Omental fat pad (tissue), 4 donors: ENCODE measurements around the gene EXOSC1. TPM values are rescaled to one million over a fixed set of nuclear protein-coding genes. Genes with fewer than 3 reads are reported as not detected.
"Not testable (repeated sequence)": the region's sequence is repeated elsewhere in the genome, so short reads cannot be mapped to it uniquely, and the experiment has no call there.

ENCODE experiments used
- ATAC-seq: fragments of 150-250 bp; one replicate; pipeline ENCODE4 v1.9.1; 2016; ENCODE audit warnings: mild to moderate bottlenecking, moderate library complexity; ENCODE audit not compliant: low FRiP score
- DNase-seq: peaks from one replicate; pipeline ENCODE4 v3.0.0-alpha.2; 2019; ENCODE audit warnings: low spot score
- total RNA-seq, 4 donors: library from RNA; depleted of rRNA; stranded (reverse); fragments of >200 nt; gene quantifications; one replicate each; pipeline ENCODE4 v1.1.0, GENCODE V29; 2016
- TF ChIP-seq, protein P1 (sequence below), 3 donors: fragments of 450-650 bp; IDR thresholded peaks; one replicate each; pipeline ENCODE4 v1.5.1; 2016 to 2017; ENCODE audit warnings: antibody characterized with exemption in 3 of 3, mild to moderate bottlenecking in 3 of 3, moderate library complexity in 2 of 3

Gene EXOSC1
- total RNA-seq, 4 donors from 2014 or later, result 17.4 to 25.9 (median 21.3) TPM

DNA sequence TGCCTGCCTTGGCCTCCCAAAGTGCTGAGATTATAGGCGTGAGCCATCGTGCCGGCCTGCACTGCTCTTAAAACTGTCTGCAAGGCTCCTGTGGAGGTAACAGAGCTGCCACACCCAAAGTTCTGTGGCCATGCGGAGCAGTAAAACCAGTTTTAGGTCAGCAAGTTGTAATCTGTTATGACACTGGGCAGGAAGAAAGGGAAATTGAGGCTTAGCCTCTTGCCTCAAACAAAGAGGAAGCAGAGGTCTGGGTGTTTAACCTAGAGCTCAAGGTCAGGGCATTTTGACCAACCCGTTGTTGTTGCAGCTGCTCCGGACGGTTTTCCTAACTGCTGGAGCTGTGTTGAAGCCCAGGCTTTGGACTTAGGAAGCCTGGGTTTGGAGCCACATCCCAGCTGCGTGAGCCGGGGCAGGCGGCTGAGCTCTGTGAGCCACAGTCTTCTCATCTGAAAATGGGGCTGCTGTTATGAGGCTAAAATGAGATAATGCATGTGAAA is 37.3 kb downstream of the EXOSC1 start:
- TF ChIP-seq, protein P1, sequence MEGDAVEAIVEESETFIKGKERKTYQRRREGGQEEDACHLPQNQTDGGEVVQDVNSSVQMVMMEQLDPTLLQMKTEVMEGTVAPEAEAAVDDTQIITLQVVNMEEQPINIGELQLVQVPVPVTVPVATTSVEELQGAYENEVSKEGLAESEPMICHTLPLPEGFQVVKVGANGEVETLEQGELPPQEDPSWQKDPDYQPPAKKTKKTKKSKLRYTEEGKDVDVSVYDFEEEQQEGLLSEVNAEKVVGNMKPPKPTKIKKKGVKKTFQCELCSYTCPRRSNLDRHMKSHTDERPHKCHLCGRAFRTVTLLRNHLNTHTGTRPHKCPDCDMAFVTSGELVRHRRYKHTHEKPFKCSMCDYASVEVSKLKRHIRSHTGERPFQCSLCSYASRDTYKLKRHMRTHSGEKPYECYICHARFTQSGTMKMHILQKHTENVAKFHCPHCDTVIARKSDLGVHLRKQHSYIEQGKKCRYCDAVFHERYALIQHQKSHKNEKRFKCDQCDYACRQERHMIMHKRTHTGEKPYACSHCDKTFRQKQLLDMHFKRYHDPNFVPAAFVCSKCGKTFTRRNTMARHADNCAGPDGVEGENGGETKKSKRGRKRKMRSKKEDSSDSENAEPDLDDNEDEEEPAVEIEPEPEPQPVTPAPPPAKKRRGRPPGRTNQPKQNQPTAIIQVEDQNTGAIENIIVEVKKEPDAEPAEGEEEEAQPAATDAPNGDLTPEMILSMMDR (IDR thresholded peaks at IDR 0.05), result no peak
- DNase-seq, result no peak
- no peak for ATAC-seq

DNA sequence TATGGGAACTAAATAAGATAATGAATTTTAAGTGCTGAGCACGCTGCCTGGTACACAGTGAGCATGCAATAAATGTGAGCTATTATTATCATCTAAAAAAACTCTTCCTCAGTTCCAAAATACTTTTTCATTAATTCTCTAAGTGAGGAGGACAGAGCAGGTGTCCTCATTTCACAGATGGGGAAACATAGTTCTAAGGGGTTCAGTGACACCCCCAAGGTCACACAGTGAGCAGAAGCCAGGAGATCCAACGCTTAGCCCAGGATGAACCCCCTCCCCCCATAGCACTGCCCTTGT is 37.9 kb downstream of the EXOSC1 start:
- DNase-seq (no peak), ATAC-seq (no peak)
- TF ChIP-seq, protein P1 (IDR thresholded peaks at IDR 0.05), result no peak

DNA sequence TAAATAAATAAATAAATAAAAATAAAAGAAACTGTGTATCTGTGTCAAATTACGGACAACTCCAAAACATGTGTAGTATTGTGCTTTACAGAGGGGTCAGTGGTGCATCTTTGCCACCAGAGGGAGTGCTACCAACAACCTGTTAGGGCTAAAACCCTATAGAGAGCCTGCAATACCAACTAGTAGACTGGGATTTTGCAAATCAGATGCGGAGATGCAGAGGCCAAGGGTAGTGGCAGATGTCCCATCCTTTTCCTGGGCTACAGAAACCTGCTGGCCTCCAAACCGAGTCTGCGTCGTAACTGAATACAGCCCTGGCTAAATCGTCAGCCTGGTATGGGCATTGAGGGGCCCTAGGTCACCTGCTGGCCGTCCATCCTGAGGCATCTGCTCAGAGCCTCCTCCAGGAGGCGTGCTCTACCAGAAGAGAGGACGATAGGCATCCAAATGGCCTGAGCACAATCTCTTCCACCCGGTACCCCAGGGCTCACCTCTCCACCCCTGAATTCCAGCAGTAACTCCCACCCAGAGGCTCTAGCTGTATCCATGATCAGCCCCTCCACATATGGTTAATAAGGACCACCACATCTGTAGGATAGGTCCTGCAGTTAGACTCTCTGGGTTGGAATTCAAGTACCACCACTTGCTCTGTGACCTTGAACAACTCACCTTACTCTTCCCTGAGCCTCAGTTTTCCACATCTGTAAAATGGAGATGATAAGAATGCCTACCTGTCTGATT is 38.4 kb downstream of the EXOSC1 start:
- no peak for DNase-seq
- TF ChIP-seq, protein P1 (IDR thresholded peaks at IDR 0.05), result peak in 1 of 3 donors; percentile 50
- peak; percentile 93 for ATAC-seq

DNA sequence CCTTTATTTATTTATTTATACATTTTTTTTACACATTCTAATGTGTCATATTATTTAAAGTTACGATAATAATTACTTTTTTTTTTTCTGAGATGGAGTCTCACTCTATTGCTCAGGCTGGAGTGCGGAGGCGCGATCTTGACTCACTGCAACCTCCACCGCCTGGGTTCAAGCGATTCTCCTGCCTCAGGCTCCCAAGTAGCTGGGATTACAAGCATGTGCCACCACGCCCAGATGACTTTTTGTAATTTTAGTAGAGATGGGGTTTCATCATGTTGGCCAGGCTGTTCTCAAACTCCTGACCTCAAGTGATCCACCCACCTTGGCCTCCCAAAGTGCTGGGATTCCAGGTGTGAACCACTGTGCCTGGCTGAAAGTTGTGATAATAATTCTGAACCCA is 39.3 kb downstream of the EXOSC1 start:
- not testable (repeated sequence) for ATAC-seq, DNase-seq

DNA sequence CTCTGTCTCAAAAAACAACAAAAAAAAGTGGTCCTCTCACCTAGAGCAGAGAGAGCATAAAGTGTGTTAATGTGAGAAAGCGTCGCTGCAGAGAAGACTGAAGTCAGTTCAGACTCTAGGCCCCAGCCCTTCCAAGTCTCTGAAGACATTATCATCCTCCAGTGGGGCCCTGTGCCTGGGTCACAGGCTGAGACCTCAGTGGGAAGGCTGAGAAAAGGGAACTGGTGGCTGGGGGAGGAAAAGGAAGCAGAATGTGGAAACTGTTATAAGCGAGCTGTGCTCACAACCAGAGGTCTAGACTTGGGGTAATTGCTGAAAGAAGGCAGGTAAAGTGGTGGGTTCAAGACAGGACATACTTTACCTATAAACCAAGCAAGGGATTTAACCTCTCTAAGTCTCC is 39.7 kb downstream of the EXOSC1 start:
- DNase-seq, result no peak
- no peak for ATAC-seq
- TF ChIP-seq, protein P1 (IDR thresholded peaks at IDR 0.05), result no peak

DNA sequence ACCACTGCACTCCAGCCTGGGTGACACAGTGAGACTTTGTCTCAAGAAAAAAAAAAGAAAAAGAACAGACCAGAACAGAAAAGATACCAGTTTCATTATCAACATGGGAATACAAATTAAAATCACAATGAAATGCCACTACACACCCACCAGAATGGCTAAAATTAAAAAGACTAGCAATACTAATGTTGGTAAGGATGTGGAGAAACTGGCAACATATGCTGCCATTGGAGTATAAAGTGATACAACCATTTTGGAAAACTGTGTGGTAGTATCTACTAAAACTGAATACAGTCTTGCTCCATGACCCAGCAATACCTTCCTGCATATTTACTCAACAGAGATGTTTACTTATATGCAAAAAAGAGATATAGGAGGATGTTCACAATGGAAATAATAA is 41.8 kb downstream of the EXOSC1 start:
- no peak for DNase-seq
- TF ChIP-seq, protein P1 (IDR thresholded peaks at IDR 0.05), result no peak
- ATAC-seq, result no peak

DNA sequence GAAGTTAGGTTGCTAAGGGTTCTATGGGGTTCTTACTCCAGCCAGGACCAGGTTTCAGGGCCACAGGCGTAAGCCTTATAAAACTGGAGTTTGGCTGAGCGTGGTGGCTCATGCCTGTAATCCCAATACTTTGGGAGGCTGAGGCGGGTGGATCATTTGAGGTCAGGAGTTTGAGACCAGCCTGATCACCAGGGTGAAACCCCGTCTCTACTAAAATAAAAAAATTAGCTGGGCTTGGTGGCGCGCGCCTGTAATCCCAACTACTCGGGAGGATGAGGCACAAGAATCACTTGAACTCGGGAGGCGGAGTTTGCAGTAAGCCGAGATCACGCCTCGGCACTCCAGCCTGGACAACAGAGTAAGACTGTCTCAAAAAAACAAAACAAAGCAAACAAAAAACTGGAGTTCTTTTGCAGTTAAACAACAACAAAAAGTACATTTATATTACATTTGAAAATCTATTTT is 44.3 kb downstream of the EXOSC1 start:
- DNase-seq (no peak), ATAC-seq (no peak)
- TF ChIP-seq, protein P1 (IDR thresholded peaks at IDR 0.05), result no peak
